PC-3 (cell line): Measurements from ENCODE around the gene NTRK2. TPM values are rescaled to one million over a fixed set of nuclear protein-coding genes. Genes with fewer than 3 reads are reported as not detected.

Experiments
- ATAC-seq: fragments of 200-7000 bp; cut with Tn5 transposase; 2 replicates; pipeline ENCODE4 v1.9.1; 2020; ENCODE audit warnings: mild to moderate bottlenecking, moderate library complexity
- BruUV-seq: library from RNA; stranded (reverse); fragments of 400-500 nt; replicated peaks from 2 replicates; lab custom pipeline; 2021; lab: Mats Ljungman, UMichigan
- CTCF ChIA-PET: fragments of 300-600 bp; sonication (Branson Sonifier 250); formaldehyde crosslinking; loops from one replicate; lab custom pipeline; 2022; ENCODE audit warnings: antibody characterized with exemption; lab: Charles Lee
- POLR2A ChIA-PET: fragments of 300-600 bp; sonication (Branson Sonifier 250); formaldehyde crosslinking; loops from one replicate; lab custom pipeline; 2022; ENCODE audit warnings: antibody characterized with exemption; ENCODE audit not compliant: unreplicated experiment; lab: Charles Lee
- DNase-seq: peaks from one replicate; pipeline ENCODE4 v3.0.0-alpha.2; 2015
- H2AFZ ChIP-seq: fragments of 300-600 bp; sonication (generic); 2 replicates; pipeline ENCODE4 v1.6.0; 2016; ENCODE audit warnings: antibody characterized with exemption, low read length
- H3F3A ChIP-seq: fragments of 300-600 bp; sonication (generic); one replicate; pipeline ENCODE4 v1.6.0; 2017; ENCODE audit warnings: antibody characterized with exemption, low read length, control low read depth, mild to moderate bottlenecking; ENCODE audit not compliant: unreplicated experiment
- H3K27ac ChIP-seq: fragments of 300-600 bp; sonication (generic); 2 replicates; pipeline ENCODE4 v1.5.1; 2016; ENCODE audit warnings: mild to moderate bottlenecking, low read length
- H3K27me3 ChIP-seq: fragments of 300-600 bp; sonication (generic); 2 replicates; pipeline ENCODE4 v1.6.1; 2016; ENCODE audit warnings: low read length, mixed read lengths
- H3K36me3 ChIP-seq: fragments of 300-600 bp; sonication (generic); 2 replicates; pipeline ENCODE4 v1.6.1; 2016; ENCODE audit warnings: low read depth, mixed run types, low read length, mixed read lengths
- H3K4me1 ChIP-seq: fragments of 300-600 bp; sonication (generic); 2 replicates; pipeline ENCODE4 v1.5.1; 2016; ENCODE audit warnings: low read length; ENCODE audit not compliant: insufficient read depth
- H3K4me2 ChIP-seq: fragments of 300-600 bp; sonication (generic); 2 replicates; pipeline ENCODE4 v1.6.0; 2016; ENCODE audit warnings: low read length
- H3K4me3 ChIP-seq: fragments of 300-600 bp; sonication (generic); 2 replicates; pipeline ENCODE4 v1.5.1; 2016; ENCODE audit warnings: mild to moderate bottlenecking, low read length, mixed read lengths
- H3K79me2 ChIP-seq: fragments of 300-600 bp; sonication (generic); 2 replicates; pipeline ENCODE4 v1.6.1; 2017; ENCODE audit warnings: low read length, mixed read lengths
- H3K9ac ChIP-seq: fragments of 300-600 bp; sonication (generic); 2 replicates; pipeline ENCODE4 v1.6.0; 2016; ENCODE audit warnings: mild to moderate bottlenecking, low read length
- H3K9me2 ChIP-seq: fragments of 300-600 bp; sonication (generic); replicated peaks from 2 replicates; pipeline ENCODE4 v1.6.1; 2016; ENCODE audit warnings: mixed run types, low read length, mixed read lengths
- H3K9me3 ChIP-seq: fragments of 300-600 bp; sonication (generic); 2 replicates; pipeline ENCODE4 v1.6.1; 2016; ENCODE audit warnings: low read length, mixed read lengths
- H4K20me1 ChIP-seq: fragments of 300-600 bp; sonication (generic); 2 replicates; pipeline ENCODE4 v1.6.1; 2016; ENCODE audit warnings: low read length, mixed read lengths
- EZH2 ChIP-seq: fragments of 300-600 bp; sonication (generic); IDR thresholded peaks from one replicate; pipeline ENCODE4 v1.6.1; 2017; ENCODE audit warnings: antibody characterized with exemption, mild to moderate bottlenecking, low read length; ENCODE audit not compliant: unreplicated experiment
- EZH2phosphoT487 ChIP-seq: fragments of 300-600 bp; sonication (generic); IDR thresholded peaks from 2 replicates; pipeline ENCODE4 v1.6.1; 2018; ENCODE audit warnings: mild to moderate bottlenecking, antibody characterized with exemption, low read length, borderline replicate concordance
- intact Hi-C: fragments of 100-400 bp; cut with micrococcal nuclease; formaldehyde crosslinking; loops from 2 replicates; pipeline ENCODE4 v1.9.0; 2023
- total RNA-seq: library from RNA; depleted of rRNA; stranded (reverse); fragments of >200 nt; gene quantifications from 2 replicates; pipeline ENCODE4 v1.2.3, GENCODE V29; 2014
- TF ChIP-seq, protein P1 (sequence below): fragments of 300-600 bp; sonication (generic); conservative IDR thresholded peaks from 2 replicates; pipeline ENCODE4 v1.5.1; 2017; ENCODE audit warnings: antibody characterized with exemption, low read depth, mild to moderate bottlenecking, low read length

Gene NTRK2
- total RNA-seq, 1 experiment from 2014 or later, result not detected

DNA sequence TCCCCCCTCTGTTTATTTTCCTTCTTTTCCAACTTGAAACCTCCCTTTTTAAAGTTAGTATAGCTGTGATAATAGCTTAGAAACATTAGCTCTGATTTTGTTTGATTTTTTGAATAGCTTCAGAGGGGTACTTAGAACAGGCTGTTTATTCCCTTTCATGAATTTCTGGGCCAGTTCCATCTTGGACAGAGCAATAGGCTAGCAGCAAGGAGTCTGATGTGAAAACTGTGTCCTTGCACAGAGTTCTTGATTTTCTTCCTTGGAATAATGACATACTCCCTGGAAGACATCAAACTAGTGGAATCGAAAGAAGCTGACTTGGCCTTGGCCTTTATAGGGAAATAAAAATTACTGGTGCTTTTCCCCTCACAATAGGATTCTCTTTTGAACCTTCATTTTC lies 32.9 kb downstream of the NTRK2 start:
- no peaks in the 10 kb centered on the region for H3K27me3 ChIP-seq
- no peaks in the 10 kb centered on the region for H4K20me1 ChIP-seq
- no peaks in the 10 kb centered on the region for H3K9me3 ChIP-seq
- H3F3A ChIP-seq, result no peaks in the 10 kb centered on the region
- BruUV-seq, result no TSS peak
- no peaks in the 10 kb centered on the region for H3K9me2 ChIP-seq
- intact Hi-C loops, result no loop called here
- no peaks in the 10 kb centered on the region for H3K79me2 ChIP-seq
- H3K4me3 ChIP-seq, result no peak overlapping the region
- no peaks in the 10 kb centered on the region for H3K36me3 ChIP-seq
- H2AFZ ChIP-seq, result no peak overlapping the region
- H3K4me1 ChIP-seq, result no peaks in the 10 kb centered on the region
- no peak for TF ChIP-seq EZH2
- TF ChIP-seq EZH2phosphoT487, result no peak
- CTCF ChIA-PET, result no interaction called here
- POLR2A ChIA-PET, result no interaction called here
- no peak overlapping the region for H3K4me2 ChIP-seq
- ATAC-seq (no peak), DNase-seq (no peak)
- no peak overlapping the region for H3K9ac ChIP-seq
- H3K27ac ChIP-seq, result no peak overlapping the region

GRCh38 chr9:84703793-84704192 lies 34.3 kb downstream of the NTRK2 start:
- H3K36me3 ChIP-seq, result no peaks in the 10 kb centered on the region
- no peak overlapping the region for H3K4me3 ChIP-seq
- no peaks in the 10 kb centered on the region for H3K9me3 ChIP-seq
- ChIA-PET POLR2A (no interaction called here), CTCF (no interaction called here)
- H4K20me1 ChIP-seq, result no peaks in the 10 kb centered on the region
- ATAC-seq (no peak), DNase-seq (no peak)
- BruUV-seq, result no TSS peak
- H3K4me1 ChIP-seq, result no peaks in the 10 kb centered on the region
- no peaks in the 10 kb centered on the region for H3K27me3 ChIP-seq
- H3K27ac ChIP-seq, result no peak overlapping the region
- H3K79me2 ChIP-seq, result no peaks in the 10 kb centered on the region
- TF ChIP-seq, protein P1, sequence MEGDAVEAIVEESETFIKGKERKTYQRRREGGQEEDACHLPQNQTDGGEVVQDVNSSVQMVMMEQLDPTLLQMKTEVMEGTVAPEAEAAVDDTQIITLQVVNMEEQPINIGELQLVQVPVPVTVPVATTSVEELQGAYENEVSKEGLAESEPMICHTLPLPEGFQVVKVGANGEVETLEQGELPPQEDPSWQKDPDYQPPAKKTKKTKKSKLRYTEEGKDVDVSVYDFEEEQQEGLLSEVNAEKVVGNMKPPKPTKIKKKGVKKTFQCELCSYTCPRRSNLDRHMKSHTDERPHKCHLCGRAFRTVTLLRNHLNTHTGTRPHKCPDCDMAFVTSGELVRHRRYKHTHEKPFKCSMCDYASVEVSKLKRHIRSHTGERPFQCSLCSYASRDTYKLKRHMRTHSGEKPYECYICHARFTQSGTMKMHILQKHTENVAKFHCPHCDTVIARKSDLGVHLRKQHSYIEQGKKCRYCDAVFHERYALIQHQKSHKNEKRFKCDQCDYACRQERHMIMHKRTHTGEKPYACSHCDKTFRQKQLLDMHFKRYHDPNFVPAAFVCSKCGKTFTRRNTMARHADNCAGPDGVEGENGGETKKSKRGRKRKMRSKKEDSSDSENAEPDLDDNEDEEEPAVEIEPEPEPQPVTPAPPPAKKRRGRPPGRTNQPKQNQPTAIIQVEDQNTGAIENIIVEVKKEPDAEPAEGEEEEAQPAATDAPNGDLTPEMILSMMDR, result no peak
- TF ChIP-seq EZH2, result no peak
- TF ChIP-seq EZH2phosphoT487, result no peak
- no peaks in the 10 kb centered on the region for H3K9me2 ChIP-seq
- no peaks in the 10 kb centered on the region for H3F3A ChIP-seq
- H3K9ac ChIP-seq, result no peak overlapping the region
- no peak overlapping the region for H2AFZ ChIP-seq
- no peak overlapping the region for H3K4me2 ChIP-seq
- intact Hi-C loops, result no loop called here

DNA sequence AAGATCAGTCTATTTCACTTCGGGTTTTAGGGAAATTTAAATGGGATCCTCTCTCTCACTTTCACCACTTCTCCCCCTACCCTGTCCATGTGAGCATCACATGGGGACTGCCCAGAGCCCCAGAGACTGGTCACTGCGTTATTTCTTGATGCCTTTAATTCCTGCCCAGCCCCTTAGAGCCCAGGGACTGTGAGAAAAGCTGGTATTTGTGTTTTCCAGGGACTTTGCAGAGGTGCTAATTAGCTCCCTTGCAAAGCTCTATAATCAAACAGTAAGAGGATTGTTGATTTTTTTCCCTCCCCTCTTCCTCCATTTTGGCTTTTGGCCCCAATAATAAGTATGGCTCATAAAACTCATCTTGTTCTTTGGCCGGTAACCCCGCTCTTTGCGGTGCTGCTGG lies 35.6 kb downstream of the NTRK2 start:
- Histone ChIP-seq H3K9ac (no peak overlapping the region), H3K27me3 (no peaks in the 10 kb centered on the region), H3K4me1 (no peaks in the 10 kb centered on the region), H3K9me2 (no peaks in the 10 kb centered on the region), H4K20me1 (no peaks in the 10 kb centered on the region), H2AFZ (no peak overlapping the region), H3K4me3 (no peak overlapping the region), H3F3A (no peaks in the 10 kb centered on the region), H3K36me3 (no peaks in the 10 kb centered on the region), H3K9me3 (no peaks in the 10 kb centered on the region), H3K4me2 (no peak overlapping the region), H3K27ac (no peak overlapping the region), H3K79me2 (no peaks in the 10 kb centered on the region)
- TF ChIP-seq EZH2 (no peak), EZH2phosphoT487 (no peak)
- TF ChIP-seq, protein P1, result no peak
- ChIA-PET POLR2A (no interaction called here), CTCF (no interaction called here)
- ATAC-seq, result no peak
- no TSS peak for BruUV-seq
- no peak for DNase-seq
- intact Hi-C loops, result no loop called here
